ENCODE data around the gene C19orf85.

Gene C19orf85

GRCh38 chr19:55484593-55485438 lies 20.3 kb upstream of the C19orf85 start, which contains the start of gene NAT14:
TSS of gene NAT14 (plus strand) at chr19:55485188. CDS start at chr19:55485709, 521 bp downstream.
- H3K4me3 ChIP-seq (IDR thresholded peaks at IDR 0.05; ENCODE audit: insufficient read depth, low read depth, low read length): no peak within 1 kb of the TSS
- TF ChIP-seq CTCF (conservative IDR thresholded peaks at IDR 0.05; ENCODE audit: low read depth, low read length): no peak
- H3K79me2 ChIP-seq (ENCODE audit: insufficient read depth, low read depth): no peaks in the 10 kb centered on the region
- no peak within 1 kb of the TSS for H2AFZ ChIP-seq (ENCODE audit: low read depth)
- H3K4me1 ChIP-seq (ENCODE audit: low read depth, poor library complexity, severe bottlenecking): peaks cover 2% of the 10 kb centered on the region
- no peaks in the 10 kb centered on the region for H4K20me1 ChIP-seq (ENCODE audit: insufficient read depth)
- peaks cover 24% of the 10 kb centered on the region; the same call in 1 of the 2 replicates for H3K27me3 ChIP-seq (ENCODE audit: insufficient read depth, low read depth)
- no peak within 1 kb of the TSS; the same call in 1 of the 2 replicates for H3K9ac ChIP-seq
- H3K4me2 ChIP-seq: peak within 1 kb of the TSS; percentile 15; the same call in 1 of the 2 replicates
- no peaks in the 10 kb centered on the region for H3K36me3 ChIP-seq (ENCODE audit: insufficient read depth)
- no peak within 1 kb of the TSS for H3K27ac ChIP-seq

- TF ChIP-seq CTCF (conservative IDR thresholded peaks at IDR 0.05; ENCODE audit: low read depth, low read length): no peak
- no peak overlapping the region for H2AFZ ChIP-seq (ENCODE audit: low read depth)
- H3K36me3 ChIP-seq (ENCODE audit: insufficient read depth): no peaks in the 10 kb centered on the region
- peaks cover 9% of the 10 kb centered on the region for H3K4me1 ChIP-seq (ENCODE audit: low read depth, poor library complexity, severe bottlenecking)
- H3K4me3 ChIP-seq (IDR thresholded peaks at IDR 0.05; ENCODE audit: insufficient read depth, low read depth, low read length): no peak overlapping the region
- H3K4me2 ChIP-seq: no peak overlapping the region; the same call in 1 of the 2 replicates
- no peak overlapping the region for H3K9ac ChIP-seq
- peaks cover 16% of the 10 kb centered on the region; the same call in 1 of the 2 replicates for H3K27me3 ChIP-seq (ENCODE audit: insufficient read depth, low read depth)
- H3K79me2 ChIP-seq (ENCODE audit: insufficient read depth, low read depth): peaks cover 6% of the 10 kb centered on the region; the same call in 1 of the 2 replicates
- no peak overlapping the region for H3K27ac ChIP-seq
- H4K20me1 ChIP-seq (ENCODE audit: insufficient read depth): no peaks in the 10 kb centered on the region
Observed at GRCh38 chr19:55483706-55484592, 19.4 kb upstream of the C19orf85 start.

GRCh38 chr19:55482967-55483705 lies 18.6 kb upstream of the C19orf85 start:
- Histone ChIP-seq H3K9ac (no peak overlapping the region), H3K4me2 (no peak overlapping the region)

More at GRCh38 chr19:55482967-55483705, 18.6 kb upstream of the C19orf85 start:
- no peak for TF ChIP-seq CTCF (conservative IDR thresholded peaks at IDR 0.05; ENCODE audit: low read depth, low read length)
- Histone ChIP-seq H3K79me2 (ENCODE audit: insufficient read depth, low read depth) (peaks cover 6% of the 10 kb centered on the region; the same call in 1 of the 2 replicates), H2AFZ (ENCODE audit: low read depth) (no peak overlapping the region), H3K27me3 (ENCODE audit: insufficient read depth, low read depth) (peaks cover 16% of the 10 kb centered on the region; the same call in 1 of the 2 replicates), H3K27ac (no peak overlapping the region), H3K4me3 (IDR thresholded peaks at IDR 0.05; ENCODE audit: insufficient read depth, low read depth, low read length) (no peak overlapping the region), H3K4me1 (ENCODE audit: low read depth, poor library complexity, severe bottlenecking) (peaks cover 12% of the 10 kb centered on the region), H3K36me3 (ENCODE audit: insufficient read depth) (no peaks in the 10 kb centered on the region), H4K20me1 (ENCODE audit: insufficient read depth) (no peaks in the 10 kb centered on the region)
